Upper lobe of right lung (tissue), 1 donor: ENCODE measurements around the gene PAX6. TPM values are rescaled to one million over a fixed set of nuclear protein-coding genes. Genes with fewer than 3 reads are reported as not detected.

ENCODE experiments used
- ATAC-seq: fragments of 200-7000 bp; cut with Tn5 transposase; one replicate; pipeline ENCODE4 v1.9.1; 2020; ENCODE audit warnings: mild to moderate bottlenecking, moderate library complexity
- DNase-seq: peaks from one replicate; pipeline ENCODE4 v3.0.0-alpha.2; 2020
- H3K27ac ChIP-seq: fragments of 200-600 bp; one replicate; pipeline ENCODE4 v1.8.0; 2022
- H3K27me3 ChIP-seq: fragments of 200-600 bp; one replicate; pipeline ENCODE4 v1.8.0; 2022; ENCODE audit warnings: mild to moderate bottlenecking
- H3K36me3 ChIP-seq: fragments of 200-600 bp; one replicate; pipeline ENCODE4 v1.8.0; 2022
- H3K4me1 ChIP-seq: fragments of 200-600 bp; one replicate; pipeline ENCODE4 v1.8.0; 2022
- H3K4me3 ChIP-seq: fragments of 200-600 bp; one replicate; pipeline ENCODE4 v1.8.0; 2022; ENCODE audit warnings: mild to moderate bottlenecking
- H3K9me3 ChIP-seq: fragments of 200-600 bp; one replicate; pipeline ENCODE4 v1.8.0; 2022
- intact Hi-C: fragments of 100-400 bp; cut with DNase I; formaldehyde crosslinking; loops from one replicate; pipeline ENCODE4 v1.11.0; 2022
- total RNA-seq: library from RNA; stranded (reverse); fragmentation: NEBNext Ultra II Directional; extraction: Animal tissue kit (Norgen Biotek cat#: 25700); gene quantifications from one replicate; pipeline ENCODE4 v1.2.1, GENCODE V29; 2021
- TF ChIP-seq, protein P1 (sequence below): fragments of 200-600 bp; IDR thresholded peaks from one replicate; pipeline ENCODE4 v1.8.0; 2022; ENCODE audit warnings: antibody characterized with exemption
- donor health status: DM: no; HTN: yes; CAD: no; lungs with severe emphysema.

PAX6 gene
- total RNA-seq, 1 donor from 2014 or later: not detected

DNA sequence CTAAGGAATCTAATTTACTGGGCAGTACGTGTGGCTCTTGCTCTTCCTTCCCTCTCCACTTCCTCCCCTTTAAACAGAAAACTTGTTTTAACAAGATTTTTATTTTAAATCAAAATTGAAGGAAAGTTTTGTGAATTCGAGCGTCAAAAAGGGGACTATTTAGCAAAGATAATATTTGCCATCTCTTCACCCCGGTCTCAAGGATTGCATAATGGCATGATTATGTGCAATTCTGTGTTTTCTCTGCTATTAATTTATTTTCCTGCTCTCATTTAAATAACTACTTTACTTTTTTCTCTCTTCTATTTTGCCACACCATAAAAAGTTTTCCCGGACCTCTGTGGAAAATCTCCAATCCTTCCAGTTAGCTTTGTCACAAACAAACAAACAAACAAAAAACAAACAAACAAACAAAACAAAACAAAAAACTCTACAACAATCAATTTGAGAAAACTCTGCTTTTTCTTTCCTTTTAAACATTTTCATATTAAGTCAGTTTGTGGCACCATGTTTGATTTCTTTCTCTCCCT is 10.2 kb upstream of the PAX6 start:
- H3K4me3 ChIP-seq: no peak overlapping the region
- H3K36me3 ChIP-seq: no peaks in the 10 kb centered on the region
- no peaks in the 10 kb centered on the region for H3K9me3 ChIP-seq
- ATAC-seq: no peak
- peaks cover 14% of the 10 kb centered on the region for H3K4me1 ChIP-seq
- H3K27ac ChIP-seq: no peak overlapping the region
- H3K27me3 ChIP-seq: peaks cover 100% of the 10 kb centered on the region
- no peak for DNase-seq
- TF ChIP-seq, protein P1, sequence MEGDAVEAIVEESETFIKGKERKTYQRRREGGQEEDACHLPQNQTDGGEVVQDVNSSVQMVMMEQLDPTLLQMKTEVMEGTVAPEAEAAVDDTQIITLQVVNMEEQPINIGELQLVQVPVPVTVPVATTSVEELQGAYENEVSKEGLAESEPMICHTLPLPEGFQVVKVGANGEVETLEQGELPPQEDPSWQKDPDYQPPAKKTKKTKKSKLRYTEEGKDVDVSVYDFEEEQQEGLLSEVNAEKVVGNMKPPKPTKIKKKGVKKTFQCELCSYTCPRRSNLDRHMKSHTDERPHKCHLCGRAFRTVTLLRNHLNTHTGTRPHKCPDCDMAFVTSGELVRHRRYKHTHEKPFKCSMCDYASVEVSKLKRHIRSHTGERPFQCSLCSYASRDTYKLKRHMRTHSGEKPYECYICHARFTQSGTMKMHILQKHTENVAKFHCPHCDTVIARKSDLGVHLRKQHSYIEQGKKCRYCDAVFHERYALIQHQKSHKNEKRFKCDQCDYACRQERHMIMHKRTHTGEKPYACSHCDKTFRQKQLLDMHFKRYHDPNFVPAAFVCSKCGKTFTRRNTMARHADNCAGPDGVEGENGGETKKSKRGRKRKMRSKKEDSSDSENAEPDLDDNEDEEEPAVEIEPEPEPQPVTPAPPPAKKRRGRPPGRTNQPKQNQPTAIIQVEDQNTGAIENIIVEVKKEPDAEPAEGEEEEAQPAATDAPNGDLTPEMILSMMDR: no peak
- intact Hi-C loops: no loop called here

DNA sequence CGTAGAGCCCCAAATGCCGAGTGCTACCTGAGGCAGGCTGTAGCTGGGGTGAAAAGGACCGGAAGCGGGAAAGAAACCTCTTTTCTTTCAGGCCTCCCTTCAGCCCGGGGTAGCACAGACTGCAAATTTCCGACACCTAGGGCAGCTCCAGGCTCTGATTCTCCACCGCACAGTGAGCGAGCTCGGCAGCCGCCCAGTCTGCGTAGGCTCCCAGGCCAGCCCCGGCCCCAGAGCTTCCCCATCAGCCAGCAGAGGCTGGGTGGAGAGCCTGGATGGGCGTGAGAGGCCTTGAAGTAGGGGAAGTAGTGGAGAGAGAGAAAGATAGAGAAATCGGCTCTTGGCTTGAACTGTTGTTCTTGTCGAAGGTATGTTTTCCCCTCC is 9.3 kb upstream of the PAX6 start:
- Histone ChIP-seq H3K27me3 (peaks cover 100% of the 10 kb centered on the region), H3K4me3 (no peak overlapping the region)

DNA sequence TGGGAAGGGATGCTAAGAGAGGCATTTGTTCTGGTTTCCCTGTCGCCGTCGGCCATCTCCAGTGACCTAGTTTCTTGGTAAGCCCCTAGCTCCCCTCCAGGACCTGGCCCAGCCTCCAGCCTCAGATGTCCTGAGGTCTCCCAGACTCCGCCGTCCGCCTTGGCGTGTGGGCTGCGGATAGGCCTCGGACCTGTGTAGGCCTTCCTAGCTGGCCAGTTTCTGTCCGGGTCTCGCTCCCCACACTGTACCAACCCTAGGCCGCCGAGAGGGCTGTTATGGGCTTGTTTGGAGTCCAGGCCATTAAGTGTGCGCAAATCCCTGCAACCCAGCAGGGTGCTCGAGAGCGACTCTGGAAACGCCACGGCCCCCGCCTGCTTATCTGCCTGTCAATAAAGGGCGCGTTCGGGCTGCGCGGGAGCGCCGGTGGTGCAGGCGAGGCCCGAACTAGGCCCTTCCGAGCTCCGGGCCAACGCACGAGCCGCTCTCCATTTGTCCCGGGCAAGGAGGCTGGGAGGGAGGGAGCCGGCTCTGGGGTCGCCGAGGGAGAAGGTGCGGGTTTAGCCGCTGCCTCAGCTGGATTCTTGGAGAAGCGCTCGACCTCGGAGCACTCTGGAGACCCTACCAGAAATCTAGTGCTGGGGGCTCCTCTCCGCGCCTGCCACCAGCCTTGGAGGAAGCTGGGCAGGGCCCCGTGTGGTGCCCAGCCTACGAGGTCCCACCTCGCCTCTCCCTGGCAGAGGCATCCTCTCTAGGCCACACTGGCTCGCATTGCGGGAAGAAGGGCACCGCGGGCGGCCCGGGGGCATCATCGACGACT is 8.7 kb upstream of the PAX6 start:
- H3K4me1 ChIP-seq: peaks cover 24% of the 10 kb centered on the region
- ATAC-seq (no peak), DNase-seq (no peak)
- no peaks in the 10 kb centered on the region for H3K36me3 ChIP-seq
- H3K27ac ChIP-seq: no peak overlapping the region
- TF ChIP-seq, protein P1: no peak
- H3K9me3 ChIP-seq: no peaks in the 10 kb centered on the region
- peaks cover 100% of the 10 kb centered on the region for H3K27me3 ChIP-seq
- no peak overlapping the region for H3K4me3 ChIP-seq
- intact Hi-C loops: no loop called here

More for the DNA sequence above, 9.3 kb upstream of the PAX6 start:
- DNase-seq: no peak
- TF ChIP-seq, protein P1: no peak
- intact Hi-C loops: no loop called here
- Histone ChIP-seq H3K4me1 (peaks cover 23% of the 10 kb centered on the region), H3K27ac (no peak overlapping the region), H3K9me3 (no peaks in the 10 kb centered on the region), H3K36me3 (no peaks in the 10 kb centered on the region)
- no peak for ATAC-seq

DNA sequence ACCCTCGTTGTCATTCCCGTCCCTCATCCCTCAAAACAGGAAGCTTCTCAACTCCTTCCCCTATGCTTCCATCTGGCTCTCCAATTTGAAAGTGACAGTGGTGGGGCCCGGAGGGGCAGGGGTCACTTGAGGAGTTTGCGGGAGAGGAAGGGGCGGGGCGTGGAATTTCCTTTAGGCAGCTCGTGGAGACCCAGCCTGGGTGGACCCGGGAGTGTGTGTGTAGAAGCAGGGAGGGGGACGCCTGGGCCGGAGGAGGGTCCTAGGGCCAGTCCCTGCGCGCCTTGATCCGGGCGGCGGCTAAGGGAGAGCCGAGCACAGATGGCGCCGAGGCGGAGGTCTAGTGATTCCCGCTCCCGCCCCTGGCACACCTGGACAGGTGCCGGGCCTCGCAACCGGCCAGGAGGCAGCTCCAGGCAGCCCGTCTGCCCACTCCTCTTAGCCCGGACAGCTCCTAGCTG is 7.8 kb upstream of the PAX6 start:
- H3K9me3 ChIP-seq: no peaks in the 10 kb centered on the region
- no peak for DNase-seq
- no peak for ATAC-seq
- TF ChIP-seq, protein P1: no peak
- peaks cover 100% of the 10 kb centered on the region for H3K27me3 ChIP-seq
- H3K4me3 ChIP-seq: no peak overlapping the region
- H3K27ac ChIP-seq: no peak overlapping the region
- peaks cover 31% of the 10 kb centered on the region for H3K4me1 ChIP-seq
- H3K36me3 ChIP-seq: no peaks in the 10 kb centered on the region
- intact Hi-C loops: no loop called here

DNA sequence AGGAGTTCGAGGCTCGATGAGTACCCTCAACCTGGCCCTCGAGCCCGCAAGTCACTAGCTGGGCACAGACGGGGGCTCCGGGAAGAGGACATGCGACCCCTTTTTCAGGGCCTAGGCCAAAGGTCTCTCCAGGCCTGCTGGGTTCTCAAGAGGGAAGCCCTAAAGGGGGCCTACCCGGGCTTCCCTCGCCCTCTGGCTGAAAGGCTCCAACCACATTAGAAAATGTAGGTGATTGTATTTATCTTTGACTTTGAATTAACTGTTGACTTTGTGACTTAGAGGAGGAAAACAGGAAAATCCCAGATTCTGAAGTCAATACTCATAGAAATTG is 7.3 kb upstream of the PAX6 start:
- DNase-seq: no peak
- H3K36me3 ChIP-seq: no peaks in the 10 kb centered on the region
- intact Hi-C loops: no loop called here
- no peaks in the 10 kb centered on the region for H3K9me3 ChIP-seq
- peaks cover 100% of the 10 kb centered on the region for H3K27me3 ChIP-seq
- peaks cover 36% of the 10 kb centered on the region for H3K4me1 ChIP-seq
- H3K27ac ChIP-seq: no peak overlapping the region
- TF ChIP-seq, protein P1: no peak
- H3K4me3 ChIP-seq: no peak overlapping the region
- ATAC-seq: no peak
